ENCODE results near the gene PLB1. TPM values are rescaled to one million over a fixed set of nuclear protein-coding genes. Genes with fewer than 3 reads are reported as not detected.

Gene PLB1
- total and polyA plus RNA-seq, 7 experiments from 2014 or later, result 0.47 to 6.4 (median 1.2) TPM

DNA sequence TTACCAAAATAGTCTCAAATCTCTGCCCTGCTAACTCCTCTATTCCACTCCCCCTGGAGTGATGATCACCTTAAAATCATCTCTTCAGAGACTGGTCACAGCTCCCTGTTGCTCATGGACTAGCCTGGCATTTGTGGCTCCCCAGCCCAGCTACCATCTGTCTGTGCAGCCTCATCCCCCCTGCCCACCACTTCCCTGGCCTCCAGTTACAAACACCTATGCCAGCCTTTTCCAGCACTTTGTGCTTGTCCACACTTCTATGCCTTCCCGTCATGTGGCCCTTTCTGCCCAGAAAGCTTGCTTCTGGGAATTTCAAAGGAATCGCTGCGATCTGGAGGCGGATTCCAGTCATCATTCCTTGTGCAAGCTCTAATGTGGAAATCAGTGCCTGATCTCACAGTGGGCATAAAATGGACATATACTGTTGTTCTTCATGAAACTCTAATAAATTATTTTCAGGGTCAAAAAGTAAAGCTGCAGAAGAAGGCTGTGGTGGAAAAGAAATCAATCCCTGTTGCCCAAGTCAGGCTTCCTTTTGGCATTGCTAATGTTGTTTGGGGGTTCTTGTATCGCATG, 19.4 kb downstream of the PLB1 start:
- ChIA-PET POLR2A (no interaction called here), CTCF (no interaction called here)
- H3K27ac Mint-ChIP-seq, result no peak overlapping the region
- H3K36me3 Mint-ChIP-seq, result peaks cover 4 to 21% (median 7%) of the 10 kb centered on the region in 5 donors
- peaks cover 10 to 32% (median 24%) of the 10 kb centered on the region in 11 donors for H3K9me3 Mint-ChIP-seq
- peaks cover 23 to 59% (median 37%) of the 10 kb centered on the region in 5 donors for H3K27me3 Mint-ChIP-seq
- ATAC-seq (no peak), DNase-seq (no peak)
- peaks cover 0 to 4% of the 10 kb centered on the region in 2 donors for H3K27me3 ChIP-seq (ENCODE audit: control insufficient read depth in 2 of 2, insufficient read depth in 2 of 2, low read length in 2 of 2)
- peaks cover 0 to 7% (median 0%) of the 10 kb centered on the region in 3 experiments for H3K9me3 ChIP-seq (ENCODE audit: control insufficient read depth in 2 of 3, low read length in 3 of 3)
- H3K4me1 Mint-ChIP-seq, result no peaks in the 10 kb centered on the region
- intact Hi-C loops (cut with micrococcal nuclease), result no loop called here
- no peaks in the 10 kb centered on the region for H3K4me1 ChIP-seq (ENCODE audit: control insufficient read depth in 2 of 2, insufficient read depth in 2 of 2, low read length in 2 of 2)
- H3K4me3 Mint-ChIP-seq, result no peak overlapping the region
- no peak overlapping the region for H3K4me3 ChIP-seq (ENCODE audit: low read length)
- H3K27ac ChIP-seq (ENCODE audit: low read depth, low read length), result no peak overlapping the region
- no peaks in the 10 kb centered on the region for H3K36me3 ChIP-seq (ENCODE audit: control insufficient read depth in 2 of 3, insufficient read depth in 3 of 3, low read length in 3 of 3)

DNA sequence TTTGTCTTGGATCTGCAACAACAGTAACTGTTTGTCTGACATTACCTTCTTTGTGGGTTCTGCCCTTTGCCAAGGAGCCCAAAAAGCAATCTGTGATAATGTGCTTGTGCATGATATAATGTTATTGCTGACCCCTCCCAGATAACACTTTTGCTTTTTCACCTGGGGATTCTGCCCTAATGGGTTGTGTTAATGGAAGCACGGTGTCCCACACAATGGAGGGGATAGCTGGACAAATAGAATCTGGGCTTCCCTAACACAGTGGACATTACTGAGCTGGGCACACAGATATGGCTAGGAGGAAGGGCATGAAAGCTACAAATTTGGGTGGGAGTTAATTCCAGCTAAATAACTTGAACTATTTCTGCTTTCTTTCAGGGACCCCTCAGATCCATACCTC, 20.6 kb downstream of the PLB1 start:
- ATAC-seq, result no peak
- intact Hi-C loops (cut with micrococcal nuclease), result no loop called here
- Histone ChIP-seq H3K36me3 (ENCODE audit: control insufficient read depth in 2 of 3, insufficient read depth in 3 of 3, low read length in 3 of 3) (no peaks in the 10 kb centered on the region), H3K27ac (ENCODE audit: low read depth, low read length) (no peak overlapping the region), H3K4me1 (ENCODE audit: control insufficient read depth in 2 of 2, insufficient read depth in 2 of 2, low read length in 2 of 2) (no peaks in the 10 kb centered on the region), H3K9me3 (ENCODE audit: control insufficient read depth in 2 of 3, low read length in 3 of 3) (peaks cover 0 to 7% (median 0%) of the 10 kb centered on the region in 3 experiments), H3K4me3 (ENCODE audit: low read length) (no peak overlapping the region), H3K27me3 (ENCODE audit: control insufficient read depth in 2 of 2, insufficient read depth in 2 of 2, low read length in 2 of 2) (peaks cover 0 to 4% of the 10 kb centered on the region in 2 donors)
- H3K4me1 Mint-ChIP-seq, result no peaks in the 10 kb centered on the region
- peaks cover 32 to 64% (median 43%) of the 10 kb centered on the region in 5 donors for H3K27me3 Mint-ChIP-seq
- H3K9me3 Mint-ChIP-seq, result peaks cover 9 to 29% (median 22%) of the 10 kb centered on the region in 11 donors
- no peak overlapping the region for H3K4me3 Mint-ChIP-seq
- DNase-seq, result no peak
- no peak overlapping the region for H3K27ac Mint-ChIP-seq
- CTCF ChIA-PET, result no interaction called here
- peaks cover 3 to 21% (median 7%) of the 10 kb centered on the region in 5 donors for H3K36me3 Mint-ChIP-seq
- POLR2A ChIA-PET, result no interaction called here

DNA sequence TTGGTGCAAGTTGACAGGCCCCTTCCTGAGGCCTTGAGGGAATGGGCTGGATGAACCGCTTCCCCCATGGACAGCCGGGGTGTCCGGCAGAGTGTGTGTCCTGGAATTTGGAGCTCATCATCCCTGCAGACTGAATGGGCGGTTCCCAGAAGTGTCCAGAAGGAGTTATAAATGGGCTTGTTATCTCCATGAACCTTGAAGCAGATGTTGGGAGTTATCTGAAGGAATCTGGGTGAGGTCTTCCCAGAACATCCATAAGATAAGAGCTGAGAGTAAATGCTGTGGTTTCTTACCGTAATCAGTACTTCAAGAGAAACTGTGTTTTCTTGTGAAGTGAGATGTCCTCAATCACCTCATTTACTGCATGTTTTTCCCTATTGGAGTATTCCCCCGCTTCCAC, 21.1 kb downstream of the PLB1 start:
- intact Hi-C loops (cut with micrococcal nuclease), result no loop called here
- ChIA-PET POLR2A (no interaction called here), CTCF (no interaction called here)
- H3K9me3 Mint-ChIP-seq, result peaks cover 7 to 24% (median 20%) of the 10 kb centered on the region in 11 donors
- Histone ChIP-seq H3K4me3 (ENCODE audit: low read length) (no peak overlapping the region), H3K36me3 (ENCODE audit: control insufficient read depth in 2 of 3, insufficient read depth in 3 of 3, low read length in 3 of 3) (no peaks in the 10 kb centered on the region), H3K4me1 (ENCODE audit: control insufficient read depth in 2 of 2, insufficient read depth in 2 of 2, low read length in 2 of 2) (no peaks in the 10 kb centered on the region), H3K9me3 (ENCODE audit: control insufficient read depth in 2 of 3, low read length in 3 of 3) (peaks cover 0 to 7% (median 0%) of the 10 kb centered on the region in 3 experiments), H3K27me3 (ENCODE audit: control insufficient read depth in 2 of 2, insufficient read depth in 2 of 2, low read length in 2 of 2) (peaks cover 0 to 4% of the 10 kb centered on the region in 2 donors), H3K27ac (ENCODE audit: low read depth, low read length) (no peak overlapping the region)
- H3K36me3 Mint-ChIP-seq, result peaks cover 2 to 21% (median 7%) of the 10 kb centered on the region in 5 donors
- H3K4me3 Mint-ChIP-seq, result no peak overlapping the region
- DNase-seq (no peak), ATAC-seq (no peak)
- no peak overlapping the region for H3K27ac Mint-ChIP-seq
- H3K27me3 Mint-ChIP-seq, result peaks cover 35 to 66% (median 43%) of the 10 kb centered on the region in 5 donors
- H3K4me1 Mint-ChIP-seq, result no peaks in the 10 kb centered on the region

DNA sequence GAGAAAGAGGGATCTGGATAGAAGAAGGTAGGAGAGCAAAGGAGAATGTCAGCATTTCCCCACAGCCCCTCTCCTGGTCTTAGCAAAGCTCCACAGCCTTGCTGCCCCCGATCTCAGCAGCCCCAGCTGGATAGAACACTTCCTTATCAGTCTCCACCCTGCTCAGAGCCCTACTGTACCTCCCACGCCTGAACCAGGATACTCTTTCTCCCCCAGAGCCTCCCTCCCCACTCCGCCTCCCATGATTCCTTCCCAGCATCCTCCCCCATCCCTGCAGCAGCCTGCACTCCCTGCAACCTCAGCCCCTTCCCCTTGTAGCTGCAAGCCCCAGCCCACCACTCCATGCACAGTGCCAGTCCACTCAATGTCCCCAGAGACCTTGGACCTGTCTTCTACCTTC, 25.8 kb downstream of the PLB1 start:
- ATAC-seq (no peak), DNase-seq (no peak)
- Histone ChIP-seq H3K4me1 (ENCODE audit: control insufficient read depth in 2 of 2, insufficient read depth in 2 of 2, low read length in 2 of 2) (no peaks in the 10 kb centered on the region), H3K4me3 (ENCODE audit: low read length) (no peak overlapping the region), H3K27ac (ENCODE audit: low read depth, low read length) (no peak overlapping the region), H3K36me3 (ENCODE audit: control insufficient read depth in 2 of 3, insufficient read depth in 3 of 3, low read length in 3 of 3) (no peaks in the 10 kb centered on the region), H3K27me3 (ENCODE audit: control insufficient read depth in 2 of 2, insufficient read depth in 2 of 2, low read length in 2 of 2) (peaks cover 0 to 4% of the 10 kb centered on the region in 2 donors), H3K9me3 (ENCODE audit: control insufficient read depth in 2 of 3, low read length in 3 of 3) (no peaks in the 10 kb centered on the region)
- intact Hi-C loops (cut with micrococcal nuclease), result no loop called here
- no peak overlapping the region for H3K27ac Mint-ChIP-seq
- POLR2A ChIA-PET, result no interaction called here
- peaks cover 39 to 69% (median 44%) of the 10 kb centered on the region in 5 donors for H3K27me3 Mint-ChIP-seq
- CTCF ChIA-PET, result no interaction called here
- peaks cover 0 to 2% (median 0%) of the 10 kb centered on the region in 11 donors for H3K9me3 Mint-ChIP-seq
- peaks cover 0 to 2% (median 0%) of the 10 kb centered on the region in 7 donors for H3K4me1 Mint-ChIP-seq
- peaks cover 0 to 3% (median 0%) of the 10 kb centered on the region in 5 donors for H3K36me3 Mint-ChIP-seq
- H3K4me3 Mint-ChIP-seq, result no peak overlapping the region

DNA sequence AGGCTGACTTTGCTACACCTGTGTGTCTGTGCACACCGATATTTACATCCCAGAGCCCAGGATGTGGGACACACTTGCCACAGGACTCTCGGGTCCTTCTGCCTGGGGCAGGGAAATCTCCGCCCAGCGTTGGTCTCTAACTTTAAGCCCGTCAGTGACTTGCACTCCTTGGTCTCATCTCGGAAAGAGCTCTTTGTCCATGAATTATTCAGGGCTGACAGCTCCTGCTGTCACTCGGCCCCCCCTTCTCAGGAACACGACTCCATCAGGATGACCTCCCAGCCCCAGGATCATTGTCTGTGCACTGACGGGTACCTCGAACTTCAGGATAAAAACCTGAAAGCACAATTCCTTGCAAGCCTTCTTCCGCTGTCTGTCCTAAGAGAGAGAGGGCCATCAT, 26.6 kb downstream of the PLB1 start:
- CTCF ChIA-PET, result interaction anchor here (0.6 kb wide), 1 partner anchor 433 kb away, joined by 3 read pairs; no protein-coding TSS in a partner anchor
- Mint-ChIP-seq H3K4me1 (peaks cover 0 to 2% (median 0%) of the 10 kb centered on the region in 7 donors), H3K27ac (no peak overlapping the region), H3K4me3 (no peak overlapping the region), H3K36me3 (peaks cover 0 to 3% (median 0%) of the 10 kb centered on the region in 5 donors), H3K9me3 (peaks cover 0 to 2% (median 0%) of the 10 kb centered on the region in 11 donors), H3K27me3 (peaks cover 36 to 67% (median 40%) of the 10 kb centered on the region in 5 donors)
- POLR2A ChIA-PET, result no interaction called here
- Histone ChIP-seq H3K4me1 (ENCODE audit: control insufficient read depth in 2 of 2, insufficient read depth in 2 of 2, low read length in 2 of 2) (no peaks in the 10 kb centered on the region), H3K27ac (ENCODE audit: low read depth, low read length) (no peak overlapping the region), H3K4me3 (ENCODE audit: low read length) (no peak overlapping the region), H3K27me3 (ENCODE audit: control insufficient read depth in 2 of 2, insufficient read depth in 2 of 2, low read length in 2 of 2) (peaks cover 0 to 4% of the 10 kb centered on the region in 2 donors), H3K36me3 (ENCODE audit: control insufficient read depth in 2 of 3, insufficient read depth in 3 of 3, low read length in 3 of 3) (no peaks in the 10 kb centered on the region), H3K9me3 (ENCODE audit: control insufficient read depth in 2 of 3, low read length in 3 of 3) (no peaks in the 10 kb centered on the region)
- no peak for ATAC-seq
- intact Hi-C loops (cut with micrococcal nuclease), result no loop called here
- no peak for DNase-seq

DNA sequence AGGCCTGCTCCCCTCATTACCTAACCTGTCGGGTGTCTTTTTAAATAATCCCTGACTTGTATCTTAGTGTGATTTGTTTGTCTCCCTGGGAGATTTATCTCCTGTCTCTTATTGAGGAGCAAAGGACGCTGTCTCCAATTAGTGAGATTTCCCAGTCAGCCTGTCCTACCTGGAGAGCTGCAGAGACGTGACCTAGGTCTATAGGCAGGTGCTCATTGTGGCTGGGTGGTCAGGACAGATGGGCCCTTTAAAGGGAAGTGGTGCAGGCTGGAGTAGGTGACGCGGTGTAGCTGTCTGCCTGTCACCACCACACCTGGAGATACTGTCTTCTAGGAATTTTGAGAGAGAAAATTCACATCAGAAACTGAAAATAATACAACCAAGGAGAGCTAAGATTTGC, 28.0 kb downstream of the PLB1 start:
- Mint-ChIP-seq H3K27me3 (peaks cover 22 to 55% (median 37%) of the 10 kb centered on the region in 5 donors), H3K9me3 (peaks cover 0 to 2% (median 0%) of the 10 kb centered on the region in 11 donors), H3K27ac (no peak overlapping the region), H3K4me3 (no peak overlapping the region), H3K36me3 (no peaks in the 10 kb centered on the region), H3K4me1 (peaks cover 0 to 2% (median 0%) of the 10 kb centered on the region in 7 donors)
- ATAC-seq, result no peak
- Histone ChIP-seq H3K36me3 (ENCODE audit: control insufficient read depth in 2 of 3, insufficient read depth in 3 of 3, low read length in 3 of 3) (no peaks in the 10 kb centered on the region), H3K9me3 (ENCODE audit: control insufficient read depth in 2 of 3, low read length in 3 of 3) (no peaks in the 10 kb centered on the region), H3K27me3 (ENCODE audit: control insufficient read depth in 2 of 2, insufficient read depth in 2 of 2, low read length in 2 of 2) (peaks cover 0 to 4% of the 10 kb centered on the region in 2 donors), H3K27ac (ENCODE audit: low read depth, low read length) (no peak overlapping the region), H3K4me1 (ENCODE audit: control insufficient read depth in 2 of 2, insufficient read depth in 2 of 2, low read length in 2 of 2) (no peaks in the 10 kb centered on the region), H3K4me3 (ENCODE audit: low read length) (no peak overlapping the region)
- intact Hi-C loops (cut with micrococcal nuclease), result no loop called here
- no peak for DNase-seq
- CTCF ChIA-PET, result no interaction called here
- POLR2A ChIA-PET, result no interaction called here

DNA sequence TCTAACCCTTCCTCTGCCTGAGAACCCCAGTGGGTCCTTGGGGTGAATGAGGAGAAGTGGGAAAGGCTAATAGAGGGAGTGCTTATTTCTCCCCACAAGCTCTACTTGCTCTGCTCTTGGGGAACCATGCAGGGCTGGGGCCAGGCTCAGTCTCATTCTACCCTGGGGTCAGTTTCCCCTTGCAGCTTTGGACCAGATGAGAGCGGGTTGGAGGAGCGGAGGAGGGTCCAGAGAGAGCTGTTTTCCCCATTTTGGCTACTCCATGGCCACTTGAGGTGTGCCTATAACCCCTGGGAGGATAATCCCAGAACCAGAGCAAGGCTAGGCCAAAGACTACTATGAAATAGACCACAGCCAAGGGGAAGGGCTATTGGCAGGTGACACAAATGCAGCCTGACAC, 29.6 kb downstream of the PLB1 start:
- no peaks in the 10 kb centered on the region for H3K9me3 ChIP-seq (ENCODE audit: control insufficient read depth in 2 of 3, low read length in 3 of 3)
- Mint-ChIP-seq H3K36me3 (no peaks in the 10 kb centered on the region), H3K9me3 (peaks cover 0 to under 1% (median 0%) of the 10 kb centered on the region in 11 donors), H3K27me3 (peaks cover 12 to 51% (median 29%) of the 10 kb centered on the region in 5 donors), H3K4me3 (no peak overlapping the region), H3K4me1 (peaks cover 0 to 2% (median 0%) of the 10 kb centered on the region in 7 donors), H3K27ac (no peak overlapping the region)
- H3K4me1 ChIP-seq (ENCODE audit: control insufficient read depth in 2 of 2, insufficient read depth in 2 of 2, low read length in 2 of 2), result no peaks in the 10 kb centered on the region
- intact Hi-C loops (cut with micrococcal nuclease), result no loop called here
- H3K27ac ChIP-seq (ENCODE audit: low read depth, low read length), result no peak overlapping the region
- CTCF ChIA-PET, result no interaction called here
- H3K36me3 ChIP-seq (ENCODE audit: control insufficient read depth in 2 of 3, insufficient read depth in 3 of 3, low read length in 3 of 3), result no peaks in the 10 kb centered on the region
- H3K4me3 ChIP-seq (ENCODE audit: low read length), result no peak overlapping the region
- POLR2A ChIA-PET, result no interaction called here
- DNase-seq (no peak), ATAC-seq (no peak)
- no peaks in the 10 kb centered on the region for H3K27me3 ChIP-seq (ENCODE audit: control insufficient read depth in 2 of 2, insufficient read depth in 2 of 2, low read length in 2 of 2)

Data from naive thymus-derived CD4-positive, alpha-beta T cell (primary cell).